K562 (cell line): ENCODE results near the gene P2RY8.

ENCODE experiments used
- HCFC1 ChIP-seq: IDR thresholded peaks from 2 replicates; pipeline ENCODE4 v1.6.1; 2012; ENCODE audit warnings: low read depth, low read length, improper control_type of control experiment
- KAT8 ChIP-seq: fragments of 450-650 bp; IDR thresholded peaks from 2 replicates; pipeline ENCODE4 v1.6.1; 2016; ENCODE audit warnings: low read depth, mild to moderate bottlenecking
- MAZ ChIP-seq, 2 experiments: fragments of 450-650 bp in 1 of 2; sonication (generic) in 1 of 2; formaldehyde crosslinking; IDR thresholded peaks in 1 of 2; conservative IDR thresholded peaks in 1 of 2; 2 replicates each; pipeline versions ENCODE4 v1.4.0 to v1.5.0; 2020; ENCODE audit warnings: mild to moderate bottlenecking in 1 of 2, missing genetic modification reagents in 1 of 2
- MYC ChIP-seq, 2 experiments: fragments of 250-450 bp in 1 of 2; sonication (Bioruptor Pico) in 1 of 2; IDR thresholded peaks; 2 replicates each; pipeline versions ENCODE4 v1.5.1 to v1.6.1; 2012 to 2021; ENCODE audit warnings: low read depth in 2 of 2, borderline replicate concordance in 1 of 2, improper control_type of control experiment in 1 of 2, low read length in 1 of 2, mild to moderate bottlenecking in 1 of 2, moderate library complexity in 1 of 2
- TF ChIP-seq, protein P1 (sequence below): fragments of 250-450 bp; sonication (Bioruptor Pico); IDR thresholded peaks from 2 replicates; pipeline ENCODE4 v1.5.1; 2021; ENCODE audit warnings: mild to moderate bottlenecking

DNA sequence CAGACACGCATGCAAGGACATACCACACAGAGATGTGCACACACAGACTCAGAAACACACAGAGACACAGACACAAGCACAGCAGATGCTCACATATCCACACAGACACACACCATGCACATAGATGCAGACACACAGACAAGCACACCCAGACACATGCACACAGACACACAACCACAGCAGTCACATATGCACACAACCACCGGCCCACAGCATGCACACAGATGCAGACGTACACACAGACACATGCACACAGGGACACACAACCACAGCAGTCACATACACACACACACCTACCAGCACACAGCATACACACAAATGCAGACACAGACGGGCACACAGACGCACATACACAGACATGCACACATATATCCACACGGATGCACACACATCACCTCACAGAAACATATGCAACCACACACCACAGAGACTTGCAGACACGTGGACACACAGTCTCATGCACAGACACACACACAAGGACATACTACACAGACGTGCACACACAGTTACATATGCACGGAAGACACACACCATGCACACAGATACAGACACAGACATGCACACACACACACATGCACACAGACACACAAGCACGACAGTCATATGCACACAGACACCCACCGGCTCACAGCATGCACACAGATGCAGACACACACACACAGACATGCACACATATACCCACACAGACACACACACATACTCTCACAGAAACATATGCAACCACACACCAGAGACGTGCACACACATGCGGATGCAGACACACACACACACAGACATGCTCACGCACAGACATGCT, 119.8 kb downstream of the P2RY8 start:
- TF ChIP-seq MAZ (CRISPR knock-in tag; conservative IDR thresholded peaks at IDR 0.05 in 1 of 2, IDR thresholded peaks at IDR 0.05 in 1 of 2), result no peak
- no peak for TF ChIP-seq HCFC1
- TF ChIP-seq, protein P1, sequence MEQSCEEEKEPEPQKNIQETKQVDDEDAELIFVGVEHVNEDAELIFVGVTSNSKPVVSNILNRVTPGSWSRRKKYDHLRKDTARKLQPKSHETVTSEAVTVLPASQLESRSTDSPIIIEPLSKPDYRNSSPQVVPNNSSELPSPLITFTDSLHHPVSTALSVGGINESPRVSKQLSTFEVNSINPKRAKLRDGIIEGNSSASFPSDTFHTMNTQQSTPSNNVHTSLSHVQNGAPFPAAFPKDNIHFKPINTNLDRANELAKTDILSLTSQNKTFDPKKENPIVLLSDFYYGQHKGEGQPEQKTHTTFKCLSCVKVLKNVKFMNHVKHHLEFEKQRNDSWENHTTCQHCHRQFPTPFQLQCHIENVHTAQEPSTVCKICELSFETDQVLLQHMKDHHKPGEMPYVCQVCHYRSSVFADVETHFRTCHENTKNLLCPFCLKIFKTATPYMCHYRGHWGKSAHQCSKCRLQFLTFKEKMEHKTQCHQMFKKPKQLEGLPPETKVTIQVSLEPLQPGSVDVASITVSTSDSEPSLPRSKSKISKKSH (CRISPR knock-in tag), result no peak
- TF ChIP-seq MYC (IDR thresholded peaks at IDR 0.05; ENCODE audit: low read depth, low read length), result no peak
- no peak for TF ChIP-seq MYC (CRISPR knock-in tag; IDR thresholded peaks at IDR 0.05; ENCODE audit: borderline replicate concordance, low read depth)
- no peak for TF ChIP-seq KAT8
